Large intestine (tissue), 12 donors: Measurements from ENCODE around the gene KCNA3. TPM values are rescaled to one million over a fixed set of nuclear protein-coding genes. Genes with fewer than 3 reads are reported as not detected.

Experiments
- DNase-seq, 2 donors: peaks; one replicate each; pipeline versions ENCODE4 v3.0.0 to v3.0.0-alpha.2; 2013
- H3K27ac ChIP-seq: one replicate; pipeline ENCODE4 v1.5.1; 2013; ENCODE audit warnings: low read length
- H3K27me3 ChIP-seq: 2 replicates; pipeline ENCODE4 v1.6.1; 2013; ENCODE audit warnings: low read length; ENCODE audit not compliant: control insufficient read depth, insufficient read depth
- H3K36me3 ChIP-seq: 2 replicates; pipeline ENCODE4 v1.6.1; 2013; ENCODE audit warnings: low read length; ENCODE audit not compliant: control insufficient read depth, insufficient read depth
- H3K4me1 ChIP-seq: one replicate; pipeline ENCODE4 v1.6.1; 2013; ENCODE audit warnings: low read length; ENCODE audit not compliant: control insufficient read depth, insufficient read depth
- H3K4me3 ChIP-seq: one replicate; pipeline ENCODE4 v1.5.1; 2013; ENCODE audit warnings: low read length
- H3K9me3 ChIP-seq: one replicate; pipeline ENCODE4 v1.6.1; 2013; ENCODE audit warnings: mild to moderate bottlenecking, low read depth, low read length, moderate library complexity; ENCODE audit not compliant: control insufficient read depth
- WGBS: methylation state at CpG from one replicate; pipeline ENCODE4 v1.1.5; 2013; ENCODE audit warnings: low lambda C conversion rate; ENCODE audit not compliant: insufficient coverage; 5-methylcytosine and 5-hydroxymethylcytosine counted together
- long read RNA-seq, 11 donors: transcript quantifications; one replicate each; lab custom pipeline, GENCODE V29; 2026
- polyA plus RNA-seq: library from polyadenylated mRNA; unstranded; fragments of 120-200 nt; gene quantifications from one replicate; pipeline ENCODE4 v1.2.1, GENCODE V29; 2013

The KCNA3 gene
- 0.37 TPM for polyA plus RNA-seq
- long read RNA-seq, donor 1, partial matches to known transcripts, result 0 of 1 reads
- long read RNA-seq, donor 1, other reads (novel, unspliced or antisense), result 0 of 1 reads
- long read RNA-seq, donor 2, result 0 reads
- long read RNA-seq, donor 3, result 0 reads
- long read RNA-seq, donor 4, result 0 reads
- long read RNA-seq, donor 5, partial matches to known transcripts, result 0 of 1 reads
- long read RNA-seq, donor 5, other reads (novel, unspliced or antisense), result 0 of 1 reads
- long read RNA-seq, donor 6, result 0 reads
- long read RNA-seq, donor 7, result 0 reads
- long read RNA-seq, donor 8, result 0 reads
- long read RNA-seq, donor 9, result 0 reads
- long read RNA-seq, donor 10, result 0 reads
- long read RNA-seq, donor 11, result 0 reads

- Histone ChIP-seq H3K27me3 (peaks cover 55% of the 10 kb centered on the region), H3K4me3 (no peak within 1 kb of the TSS), H3K27ac (no peak within 1 kb of the TSS), H3K36me3 (no peaks in the 10 kb centered on the region), H3K4me1 (no peaks in the 10 kb centered on the region), H3K9me3 (peaks cover 9% of the 10 kb centered on the region)
- peak; percentile 8 to 36 for DNase-seq
- WGBS, result no CpG with 5 or more reads among the region's 97 CpGs
These were observed at the start of gene KCNA3 for GRCh38 chr1:110674337-110675059. KCNA3 (minus strand) TSS chr1:110674940; CDS start chr1:110674809, 131 bp downstream.

GRCh38 chr1:110722807-110723206, 48.1 kb upstream of the KCNA3 start:
- H3K4me1 ChIP-seq, result no peaks in the 10 kb centered on the region
- H3K4me3 ChIP-seq, result no peak overlapping the region
- no peak for DNase-seq
- no peaks in the 10 kb centered on the region for H3K36me3 ChIP-seq
- 80% methylated on average over 1 of the region's 5 CpGs for WGBS
- no peaks in the 10 kb centered on the region for H3K27me3 ChIP-seq
- H3K27ac ChIP-seq, result no peak overlapping the region
- H3K9me3 ChIP-seq, result no peaks in the 10 kb centered on the region

GRCh38 chr1:110719908-110720307, 45.2 kb upstream of the KCNA3 start:
- H3K9me3 ChIP-seq, result no peaks in the 10 kb centered on the region
- no peaks in the 10 kb centered on the region for H3K27me3 ChIP-seq
- DNase-seq, result no peak
- H3K27ac ChIP-seq, result no peak overlapping the region
- 40% methylated on average over 1 of the region's 2 CpGs for whole genome bisulfite sequencing
- H3K36me3 ChIP-seq, result no peaks in the 10 kb centered on the region
- no peaks in the 10 kb centered on the region for H3K4me1 ChIP-seq
- H3K4me3 ChIP-seq, result no peak overlapping the region

- Histone ChIP-seq H3K4me3 (no peak overlapping the region), H3K27me3 (peaks cover 2% of the 10 kb centered on the region), H3K4me1 (no peaks in the 10 kb centered on the region), H3K9me3 (no peaks in the 10 kb centered on the region), H3K36me3 (no peaks in the 10 kb centered on the region), H3K27ac (no peak overlapping the region)
- DNase-seq, result no peak
- WGBS, result no CpG with 5 or more reads among the region's 6 CpGs
These were observed 43.7 kb upstream of the KCNA3 start for GRCh38 chr1:110718452-110718851.

- Histone ChIP-seq H3K27ac (no peak overlapping the region), H3K36me3 (no peaks in the 10 kb centered on the region), H3K27me3 (peaks cover 6% of the 10 kb centered on the region), H3K4me1 (no peaks in the 10 kb centered on the region), H3K4me3 (no peak overlapping the region), H3K9me3 (no peaks in the 10 kb centered on the region)
- DNase-seq, result no peak
- no CpG with 5 or more reads among the region's 6 CpGs for WGBS
These were observed 42.4 kb upstream of the KCNA3 start for GRCh38 chr1:110717179-110717578.

GRCh38 chr1:110714374-110714995, 39.7 kb upstream of the KCNA3 start:
- no peaks in the 10 kb centered on the region for H3K9me3 ChIP-seq
- no peak overlapping the region for H3K27ac ChIP-seq
- peaks cover 6% of the 10 kb centered on the region for H3K27me3 ChIP-seq
- WGBS, result no CpG with 5 or more reads among the region's 3 CpGs
- no peak for DNase-seq
- H3K4me1 ChIP-seq, result no peaks in the 10 kb centered on the region
- no peaks in the 10 kb centered on the region for H3K36me3 ChIP-seq
- H3K4me3 ChIP-seq, result no peak overlapping the region

GRCh38 chr1:110713221-110713620, 38.5 kb upstream of the KCNA3 start:
- WGBS, result no CpG with 5 or more reads among the region's 3 CpGs
- no peak overlapping the region for H3K4me3 ChIP-seq
- DNase-seq, result no peak
- H3K27me3 ChIP-seq, result peaks cover 6% of the 10 kb centered on the region
- no peaks in the 10 kb centered on the region for H3K4me1 ChIP-seq
- no peaks in the 10 kb centered on the region for H3K36me3 ChIP-seq
- H3K27ac ChIP-seq, result no peak overlapping the region
- H3K9me3 ChIP-seq, result no peaks in the 10 kb centered on the region

GRCh38 chr1:110710314-110710713, 35.6 kb upstream of the KCNA3 start:
- WGBS, result 100% methylated on average over 2 of the region's 4 CpGs

GRCh38 chr1:110708974-110709440, 34.3 kb upstream of the KCNA3 start:
- no peak overlapping the region for H3K27ac ChIP-seq
- no peak overlapping the region for H3K4me3 ChIP-seq
- H3K4me1 ChIP-seq, result no peaks in the 10 kb centered on the region
- H3K36me3 ChIP-seq, result no peaks in the 10 kb centered on the region
- H3K9me3 ChIP-seq, result no peaks in the 10 kb centered on the region
- H3K27me3 ChIP-seq, result peaks cover 4% of the 10 kb centered on the region
- 83% methylated on average over 1 of the region's 1 CpG for WGBS
- no peak for DNase-seq

More at GRCh38 chr1:110710314-110710713, 35.6 kb upstream of the KCNA3 start:
- Histone ChIP-seq H3K27me3 (peaks cover 6% of the 10 kb centered on the region), H3K9me3 (no peaks in the 10 kb centered on the region), H3K36me3 (no peaks in the 10 kb centered on the region), H3K27ac (no peak overlapping the region), H3K4me1 (no peaks in the 10 kb centered on the region), H3K4me3 (no peak overlapping the region)
- no peak for DNase-seq

- DNase-seq, result no peak
- WGBS, result 80% methylated on average over 1 of the region's 2 CpGs
- H3K36me3 ChIP-seq, result no peaks in the 10 kb centered on the region
- H3K4me3 ChIP-seq, result no peak overlapping the region
- H3K4me1 ChIP-seq, result no peaks in the 10 kb centered on the region
- no peak overlapping the region for H3K27ac ChIP-seq
- H3K27me3 ChIP-seq, result no peaks in the 10 kb centered on the region
- H3K9me3 ChIP-seq, result no peaks in the 10 kb centered on the region
These were observed 32.5 kb upstream of the KCNA3 start for GRCh38 chr1:110707232-110707631.
